Peyer's patch (tissue), 4 donors: ENCODE data around the gene IL22. TPM values are rescaled to one million over a fixed set of nuclear protein-coding genes. Genes with fewer than 3 reads are reported as not detected.

Experiments
- DNase-seq, 3 donors: peaks; one replicate each; pipeline ENCODE4 v3.0.0-alpha.2; 2017 to 2019
- H3K27ac ChIP-seq, 4 donors: fragments of 200-600 bp; sonication (generic); one replicate each; pipeline ENCODE4 v1.5.1; 2016 to 2019
- H3K27me3 ChIP-seq, 2 donors: fragments of 200-600 bp; sonication (generic); one replicate each; pipeline ENCODE4 v1.5.1; 2019
- H3K36me3 ChIP-seq, 3 donors: fragments of 200-600 bp; sonication (generic); one replicate each; pipeline ENCODE4 v1.5.1; 2016 to 2019
- H3K4me1 ChIP-seq, 4 donors: fragments of 200-600 bp; sonication (generic); one replicate each; pipeline ENCODE4 v1.5.1; 2016 to 2019
- H3K4me3 ChIP-seq, 4 donors: fragments of 200-600 bp; sonication (generic); 1 replicate in 3 of 4; 2 replicates in 1 of 4; pipeline ENCODE4 v1.5.1; 2016 to 2019; ENCODE audit warnings: mild to moderate bottlenecking in 1 of 4
- H3K9me3 ChIP-seq, 4 donors: fragments of 200-600 bp; sonication (generic); one replicate each; pipeline ENCODE4 v1.5.1; 2016 to 2019; ENCODE audit warnings: mild to moderate bottlenecking in 1 of 4
- POLR2A ChIP-seq, 2 donors: fragments of 450-650 bp; IDR thresholded peaks; one replicate each; pipeline ENCODE4 v1.5.1; 2017; ENCODE audit warnings: antibody characterized with exemption in 2 of 2, mild to moderate bottlenecking in 2 of 2, moderate library complexity in 2 of 2
- total RNA-seq, 4 donors: library from RNA; depleted of rRNA; stranded (reverse); fragments of >200 nt; gene quantifications; one replicate each; pipeline ENCODE4 v1.1.0, GENCODE V29; 2016
- TF ChIP-seq, protein P1 (sequence below), 6 experiments: fragments of 450-650 bp in 4 of 6; fragments of 200-600 bp in 2 of 6; sonication (generic) in 1 of 6; IDR thresholded peaks; one replicate each; pipeline ENCODE4 v1.5.1; 2017 to 2019; ENCODE audit warnings: antibody characterized with exemption in 6 of 6, mild to moderate bottlenecking in 3 of 6, moderate library complexity in 1 of 6

IL22 gene
- total RNA-seq, 4 donors from 2014 or later: not detected

GRCh38 chr12:68281322-68282077 lies 28.1 kb upstream of the IL22 start:
- DNase-seq: no peak
- no peak overlapping the region for H3K27ac ChIP-seq
- H3K4me1 ChIP-seq: no peaks in the 10 kb centered on the region
- no peaks in the 10 kb centered on the region for H3K27me3 ChIP-seq
- H3K9me3 ChIP-seq: no peaks in the 10 kb centered on the region
- no peaks in the 10 kb centered on the region for H3K36me3 ChIP-seq
- TF ChIP-seq, protein P1, sequence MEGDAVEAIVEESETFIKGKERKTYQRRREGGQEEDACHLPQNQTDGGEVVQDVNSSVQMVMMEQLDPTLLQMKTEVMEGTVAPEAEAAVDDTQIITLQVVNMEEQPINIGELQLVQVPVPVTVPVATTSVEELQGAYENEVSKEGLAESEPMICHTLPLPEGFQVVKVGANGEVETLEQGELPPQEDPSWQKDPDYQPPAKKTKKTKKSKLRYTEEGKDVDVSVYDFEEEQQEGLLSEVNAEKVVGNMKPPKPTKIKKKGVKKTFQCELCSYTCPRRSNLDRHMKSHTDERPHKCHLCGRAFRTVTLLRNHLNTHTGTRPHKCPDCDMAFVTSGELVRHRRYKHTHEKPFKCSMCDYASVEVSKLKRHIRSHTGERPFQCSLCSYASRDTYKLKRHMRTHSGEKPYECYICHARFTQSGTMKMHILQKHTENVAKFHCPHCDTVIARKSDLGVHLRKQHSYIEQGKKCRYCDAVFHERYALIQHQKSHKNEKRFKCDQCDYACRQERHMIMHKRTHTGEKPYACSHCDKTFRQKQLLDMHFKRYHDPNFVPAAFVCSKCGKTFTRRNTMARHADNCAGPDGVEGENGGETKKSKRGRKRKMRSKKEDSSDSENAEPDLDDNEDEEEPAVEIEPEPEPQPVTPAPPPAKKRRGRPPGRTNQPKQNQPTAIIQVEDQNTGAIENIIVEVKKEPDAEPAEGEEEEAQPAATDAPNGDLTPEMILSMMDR (IDR thresholded peaks at IDR 0.05): no peak
- TF ChIP-seq POLR2A (IDR thresholded peaks at IDR 0.05): no peak
- no peak overlapping the region for H3K4me3 ChIP-seq

DNA sequence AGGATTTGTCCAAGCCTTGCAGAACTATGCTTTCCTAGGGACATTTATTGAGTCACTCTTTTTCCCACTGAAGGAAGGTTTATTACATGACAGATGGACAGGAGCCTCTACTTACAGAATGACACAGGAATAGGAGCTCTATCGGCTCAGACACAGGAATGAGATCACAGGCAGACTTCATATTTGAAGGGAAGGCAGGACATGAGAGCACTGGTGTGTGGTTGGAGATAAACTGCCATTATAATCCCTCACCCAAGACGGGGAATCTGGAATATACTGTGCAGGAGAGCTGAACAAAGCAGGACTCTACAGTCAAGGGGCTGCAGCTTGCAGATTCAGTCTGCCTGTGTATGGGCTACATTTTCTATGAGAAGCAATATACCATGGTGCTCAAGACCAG lies 26.8 kb upstream of the IL22 start:
- Histone ChIP-seq H3K4me3 (no peak overlapping the region), H3K27me3 (no peaks in the 10 kb centered on the region), H3K9me3 (no peaks in the 10 kb centered on the region), H3K36me3 (no peaks in the 10 kb centered on the region), H3K4me1 (no peaks in the 10 kb centered on the region), H3K27ac (no peak overlapping the region)
- TF ChIP-seq POLR2A (IDR thresholded peaks at IDR 0.05): no peak
- TF ChIP-seq, protein P1 (IDR thresholded peaks at IDR 0.05): no peak
- DNase-seq: no peak

DNA sequence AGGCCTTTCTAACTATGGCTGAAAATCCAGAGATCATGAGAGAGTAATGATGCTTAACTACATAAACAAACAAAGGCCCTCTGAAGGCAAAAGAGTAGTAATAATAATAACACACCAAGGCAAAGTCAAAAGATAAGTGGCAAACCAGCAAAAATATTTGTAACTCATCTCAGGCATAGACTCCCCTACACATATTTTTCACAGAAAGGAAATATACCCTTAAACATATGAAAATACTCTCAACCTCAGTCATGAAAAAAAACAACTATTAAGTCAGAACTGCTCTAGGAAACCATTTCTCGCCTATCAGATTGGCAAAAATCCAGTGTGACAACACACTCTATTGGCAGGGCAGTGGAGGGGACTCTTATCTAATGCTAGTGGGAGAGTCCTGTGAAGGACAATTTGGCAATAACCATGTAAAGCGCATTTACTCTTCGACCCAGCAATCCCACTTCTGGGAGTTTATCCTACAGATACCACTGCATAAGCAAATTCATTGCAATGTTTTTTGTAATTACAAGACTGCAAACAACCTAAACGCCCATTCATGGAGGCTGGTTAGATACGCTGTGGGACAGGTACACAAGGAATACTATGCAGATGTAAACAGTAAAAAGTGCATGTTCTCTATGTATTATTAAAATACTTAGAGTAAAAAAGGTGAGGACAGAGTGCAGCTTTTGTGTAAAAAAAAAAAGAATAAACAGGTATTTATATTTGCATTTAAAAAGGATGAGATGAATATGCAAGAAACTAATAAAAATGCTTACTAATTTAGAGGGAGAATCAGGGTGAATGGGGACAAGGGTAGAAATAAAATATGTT lies 26.0 kb upstream of the IL22 start:
- no peaks in the 10 kb centered on the region for H3K4me1 ChIP-seq
- H3K27ac ChIP-seq: no peak overlapping the region
- H3K36me3 ChIP-seq: no peaks in the 10 kb centered on the region
- H3K9me3 ChIP-seq: no peaks in the 10 kb centered on the region
- no peaks in the 10 kb centered on the region for H3K27me3 ChIP-seq
- no peak for DNase-seq
- TF ChIP-seq, protein P1 (IDR thresholded peaks at IDR 0.05): no peak
- TF ChIP-seq POLR2A (IDR thresholded peaks at IDR 0.05): no peak
- no peak overlapping the region for H3K4me3 ChIP-seq

DNA sequence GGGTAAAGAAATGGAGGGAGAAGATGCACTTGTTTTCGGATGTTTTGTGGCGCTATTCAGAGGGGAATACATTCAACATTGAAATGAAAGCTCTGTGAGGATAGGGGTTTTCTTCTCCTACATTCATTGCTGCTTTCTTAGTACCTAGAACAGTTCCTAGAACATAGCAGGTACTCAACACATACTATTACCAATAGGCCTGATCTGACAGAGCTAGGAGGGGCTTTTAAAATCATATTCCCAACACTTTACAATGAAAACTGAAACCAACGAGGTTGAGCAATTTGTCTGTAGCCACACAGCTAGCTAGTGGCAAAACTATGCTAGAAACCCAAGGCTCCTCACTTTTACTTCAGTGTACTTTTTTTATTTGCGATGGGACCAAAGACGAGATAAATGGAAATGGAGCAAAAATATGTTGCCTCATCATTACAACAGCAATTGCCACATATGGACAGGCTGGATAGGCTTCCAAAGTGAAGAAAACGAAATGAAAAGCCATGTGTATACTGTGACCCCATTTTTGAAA lies 23.1 kb upstream of the IL22 start:
- no peak overlapping the region for H3K4me3 ChIP-seq
- H3K4me1 ChIP-seq: no peaks in the 10 kb centered on the region
- no peak overlapping the region for H3K27ac ChIP-seq
- H3K27me3 ChIP-seq: no peaks in the 10 kb centered on the region
- no peaks in the 10 kb centered on the region for H3K9me3 ChIP-seq
- no peak for TF ChIP-seq POLR2A (IDR thresholded peaks at IDR 0.05)
- TF ChIP-seq, protein P1 (IDR thresholded peaks at IDR 0.05): no peak
- DNase-seq: no peak
- H3K36me3 ChIP-seq: no peaks in the 10 kb centered on the region

- no peaks in the 10 kb centered on the region for H3K36me3 ChIP-seq
- no peak for DNase-seq
- no peaks in the 10 kb centered on the region for H3K4me1 ChIP-seq
- no peak for TF ChIP-seq POLR2A (IDR thresholded peaks at IDR 0.05)
- TF ChIP-seq, protein P1 (IDR thresholded peaks at IDR 0.05): no peak
- H3K9me3 ChIP-seq: no peaks in the 10 kb centered on the region
- H3K27me3 ChIP-seq: no peaks in the 10 kb centered on the region
- no peak overlapping the region for H3K27ac ChIP-seq
- H3K4me3 ChIP-seq: no peak overlapping the region
Observed at GRCh38 chr12:68272732-68273131, 19.3 kb upstream of the IL22 start.
